A549 (cell line): ENCODE data around the gene SHC2.

Experiments used
- FOSL2 ChIP-seq, 2 experiments: fragments of 450-650 bp in 1 of 2; fragments of >200 bp in 1 of 2; sonication (Bioruptor Twin) in 1 of 2; formaldehyde crosslinking; IDR thresholded peaks; 2 replicates each; pipeline versions ENCODE4 v1.5.0 to v1.6.1; 2016 to 2020; ENCODE audit warnings: mild to moderate bottlenecking in 1 of 2, moderate library complexity in 1 of 2
- JUNB ChIP-seq: fragments of >200 bp; sonication (Bioruptor Twin); formaldehyde crosslinking; IDR thresholded peaks from 2 replicates; pipeline ENCODE4 v1.6.1; 2016
- MAFK ChIP-seq: fragments of 450-650 bp; IDR thresholded peaks from 2 replicates; pipeline ENCODE4 v1.6.1; 2014; ENCODE audit not compliant: partially characterized antibody
- POLR2A ChIP-seq: IDR thresholded peaks from 2 replicates; pipeline ENCODE4 v1.6.1; 2012; ENCODE audit warnings: mild to moderate bottlenecking, low read length
- RFX5 ChIP-seq: fragments of 450-650 bp; IDR thresholded peaks from 2 replicates; pipeline ENCODE4 v1.7.1; 2014; ENCODE audit warnings: antibody characterized with exemption, mild to moderate bottlenecking, moderate library complexity
- TF ChIP-seq, protein P1 (sequence below): fragments of >200 bp; sonication (Bioruptor Twin); formaldehyde crosslinking; IDR thresholded peaks from 3 replicates; pipeline ENCODE4 v1.5.1; 2016

DNA sequence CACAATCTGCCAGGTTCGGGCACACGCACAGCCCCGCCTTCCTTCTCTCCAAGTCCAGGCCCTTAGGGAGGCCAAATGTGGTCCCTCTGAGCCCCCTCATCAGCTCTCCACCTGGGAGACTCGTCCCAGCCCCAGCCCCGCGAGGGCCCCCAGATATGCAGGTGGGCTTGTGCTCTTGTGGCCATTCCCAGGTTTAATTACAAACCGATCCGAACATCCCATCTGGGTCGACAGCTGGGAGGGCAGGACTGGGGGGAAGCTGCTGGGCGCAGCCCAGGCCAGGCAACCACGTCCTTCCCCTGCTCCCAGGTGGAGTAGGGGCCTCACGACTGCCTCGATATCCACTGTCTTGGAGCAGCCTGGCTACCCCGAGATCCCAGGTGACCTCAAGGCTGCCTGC is 44.4 kb downstream of the SHC2 start:
- no peak for TF ChIP-seq MAFK
- TF ChIP-seq JUNB, result no peak
- TF ChIP-seq, protein P1, sequence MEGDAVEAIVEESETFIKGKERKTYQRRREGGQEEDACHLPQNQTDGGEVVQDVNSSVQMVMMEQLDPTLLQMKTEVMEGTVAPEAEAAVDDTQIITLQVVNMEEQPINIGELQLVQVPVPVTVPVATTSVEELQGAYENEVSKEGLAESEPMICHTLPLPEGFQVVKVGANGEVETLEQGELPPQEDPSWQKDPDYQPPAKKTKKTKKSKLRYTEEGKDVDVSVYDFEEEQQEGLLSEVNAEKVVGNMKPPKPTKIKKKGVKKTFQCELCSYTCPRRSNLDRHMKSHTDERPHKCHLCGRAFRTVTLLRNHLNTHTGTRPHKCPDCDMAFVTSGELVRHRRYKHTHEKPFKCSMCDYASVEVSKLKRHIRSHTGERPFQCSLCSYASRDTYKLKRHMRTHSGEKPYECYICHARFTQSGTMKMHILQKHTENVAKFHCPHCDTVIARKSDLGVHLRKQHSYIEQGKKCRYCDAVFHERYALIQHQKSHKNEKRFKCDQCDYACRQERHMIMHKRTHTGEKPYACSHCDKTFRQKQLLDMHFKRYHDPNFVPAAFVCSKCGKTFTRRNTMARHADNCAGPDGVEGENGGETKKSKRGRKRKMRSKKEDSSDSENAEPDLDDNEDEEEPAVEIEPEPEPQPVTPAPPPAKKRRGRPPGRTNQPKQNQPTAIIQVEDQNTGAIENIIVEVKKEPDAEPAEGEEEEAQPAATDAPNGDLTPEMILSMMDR, result no peak
- TF ChIP-seq FOSL2 (IDR thresholded peaks at IDR 0.05), result no peak
- TF ChIP-seq FOSL2 (CRISPR knock-in tag; IDR thresholded peaks at IDR 0.05), result no peak
- no peak for TF ChIP-seq RFX5
- no peak for TF ChIP-seq POLR2A
